Caco-2 (cell line): Measurements from ENCODE around the gene SCUBE1. TPM values are rescaled to one million over a fixed set of nuclear protein-coding genes. Genes with fewer than 3 reads are reported as not detected.

Experiments
- BruUV-seq: library from RNA; stranded (reverse); fragments of 400-500 nt; replicated peaks from 2 replicates; lab custom pipeline; 2021; lab: Mats Ljungman, UMichigan
- CTCF ChIA-PET: fragments of 300-600 bp; sonication (Branson Sonifier 250); formaldehyde crosslinking; loops from one replicate; lab custom pipeline; 2022; ENCODE audit warnings: antibody characterized with exemption; lab: Charles Lee
- POLR2A ChIA-PET: fragments of 300-600 bp; sonication (Branson Sonifier 250); formaldehyde crosslinking; loops from one replicate; lab custom pipeline; 2022; ENCODE audit warnings: antibody characterized with exemption; lab: Charles Lee
- DNase-seq, 2 experiments: peaks; one replicate each; pipeline versions ENCODE4 v3.0.0 to v3.0.0-alpha.2; 2020 to 2022
- H3K27me3 ChIP-seq: replicated peaks from 2 replicates; pipeline ENCODE4 v1.6.0; 2011; ENCODE audit warnings: low read length; ENCODE audit not compliant: control insufficient read depth, insufficient read depth
- H3K36me3 ChIP-seq: 2 replicates; pipeline ENCODE4 v1.5.1; 2011; ENCODE audit warnings: low read length; ENCODE audit not compliant: control insufficient read depth, insufficient read depth
- H3K4me1 ChIP-seq: fragments of 250-450 bp; sonication (Bioruptor Pico); 2 replicates; pipeline ENCODE4 v1.5.1; 2020; ENCODE audit warnings: mild to moderate bottlenecking
- H3K4me3 ChIP-seq: 2 replicates; pipeline ENCODE4 v1.5.1; 2011; ENCODE audit warnings: low read depth, mild to moderate bottlenecking, control low read depth, low read length
- H3K9me3 ChIP-seq: fragments of 250-450 bp; sonication (Bioruptor Pico); 2 replicates; pipeline ENCODE4 v1.5.1; 2020; ENCODE audit warnings: mild to moderate bottlenecking, moderate library complexity
- H3K27ac Mint-ChIP-seq: one replicate; pipeline ENCODE4 v1.8.0; 2022; ENCODE audit warnings: mixed read lengths; ENCODE audit not compliant: unreplicated experiment
- H3K27me3 Mint-ChIP-seq: one replicate; pipeline ENCODE4 v1.8.0; 2022; ENCODE audit warnings: mixed read lengths; ENCODE audit not compliant: insufficient read depth, unreplicated experiment
- H3K36me3 Mint-ChIP-seq: one replicate; pipeline ENCODE4 v1.8.0; 2022; ENCODE audit warnings: mild to moderate bottlenecking, mixed read lengths; ENCODE audit not compliant: insufficient read depth, unreplicated experiment
- H3K4me1 Mint-ChIP-seq: one replicate; pipeline ENCODE4 v1.8.0; 2022; ENCODE audit warnings: low read depth, mixed read lengths; ENCODE audit not compliant: unreplicated experiment
- H3K4me3 Mint-ChIP-seq: one replicate; pipeline ENCODE4 v1.8.0; 2022; ENCODE audit warnings: mild to moderate bottlenecking, moderate library complexity, mixed read lengths; ENCODE audit not compliant: unreplicated experiment
- H3K9me3 Mint-ChIP-seq: one replicate; pipeline ENCODE4 v1.8.0; 2022; ENCODE audit warnings: mixed read lengths; ENCODE audit not compliant: unreplicated experiment
- CTCF ChIP-seq, 2 experiments: fragments of 200-600 bp in 1 of 2; IDR thresholded peaks; 1 replicate in 1 of 2; 2 replicates in 1 of 2; pipeline versions ENCODE4 v1.5.1 to v1.8.0; 2011 to 2022; ENCODE audit warnings: antibody characterized with exemption in 1 of 2, control low read depth in 1 of 2, inconsistent platforms in 1 of 2, low read depth in 1 of 2, low read length in 1 of 2, mild to moderate bottlenecking in 1 of 2, moderate library complexity in 1 of 2; ENCODE audit not compliant: insufficient read depth in 1 of 2, severe bottlenecking in 1 of 2, unreplicated experiment in 1 of 2
- intact Hi-C: fragments of 100-400 bp; cut with micrococcal nuclease; formaldehyde crosslinking; loops from one replicate; pipeline ENCODE4 v1.10.0; 2022; ENCODE audit not compliant: unreplicated experiment
- total RNA-seq: library from RNA; stranded (reverse); gene quantifications from 2 replicates; pipeline ENCODE4 v1.2.3, GENCODE V29; 2022

SCUBE1 gene
- total RNA-seq, 1 experiment from 2014 or later = not detected

GRCh38 chr22:43242627-43243026 lies 100.5 kb downstream of the SCUBE1 start:
- DNase-seq = no peak
- Mint-ChIP-seq H3K36me3 (no peaks in the 10 kb centered on the region), H3K4me1 (no peaks in the 10 kb centered on the region), H3K27me3 (no peaks in the 10 kb centered on the region), H3K9me3 (no peaks in the 10 kb centered on the region), H3K27ac (no peak overlapping the region), H3K4me3 (no peak overlapping the region)
- intact Hi-C loops = no loop called here
- no TSS peak for BruUV-seq
- no peak for TF ChIP-seq CTCF (IDR thresholded peaks at IDR 0.05; ENCODE audit: insufficient read depth in 1 of 2, low read depth in 1 of 2, low read length in 1 of 2, severe bottlenecking in 1 of 2, unreplicated experiment in 1 of 2)
- Histone ChIP-seq H3K4me3 (no peak overlapping the region), H3K36me3 (no peaks in the 10 kb centered on the region), H3K9me3 (no peaks in the 10 kb centered on the region), H3K27me3 (no peaks in the 10 kb centered on the region), H3K4me1 (no peaks in the 10 kb centered on the region)
- POLR2A ChIA-PET = no interaction called here
- CTCF ChIA-PET = interaction anchor here (0.6 kb wide), 1 partner anchor 1855 kb away, joined by 10 read pairs; no protein-coding TSS in a partner anchor

- Histone ChIP-seq H3K27me3 (no peaks in the 10 kb centered on the region), H3K4me1 (no peaks in the 10 kb centered on the region), H3K4me3 (no peak overlapping the region), H3K9me3 (no peaks in the 10 kb centered on the region), H3K36me3 (no peaks in the 10 kb centered on the region)
- DNase-seq = no peak
- no TSS peak for BruUV-seq
- Mint-ChIP-seq H3K4me1 (no peaks in the 10 kb centered on the region), H3K27ac (no peak overlapping the region), H3K36me3 (no peaks in the 10 kb centered on the region), H3K27me3 (no peaks in the 10 kb centered on the region), H3K4me3 (no peak overlapping the region), H3K9me3 (no peaks in the 10 kb centered on the region)
- ChIA-PET POLR2A (no interaction called here), CTCF (no interaction called here)
- intact Hi-C loops = no loop called here
- TF ChIP-seq CTCF (IDR thresholded peaks at IDR 0.05; ENCODE audit: insufficient read depth in 1 of 2, low read depth in 1 of 2, low read length in 1 of 2, severe bottlenecking in 1 of 2, unreplicated experiment in 1 of 2) = no peak
These were observed 101.3 kb downstream of the SCUBE1 start for GRCh38 chr22:43241699-43242386.

- CTCF ChIA-PET = interaction anchor here (2.1 kb wide), 1 partner anchor 10 kb away, joined by 6 read pairs; no protein-coding TSS in a partner anchor
- TF ChIP-seq CTCF (IDR thresholded peaks at IDR 0.05; ENCODE audit: insufficient read depth in 1 of 2, low read depth in 1 of 2, low read length in 1 of 2, severe bottlenecking in 1 of 2, unreplicated experiment in 1 of 2) = no peak
- no peaks in the 10 kb centered on the region for H3K9me3 ChIP-seq
- no peaks in the 10 kb centered on the region for H3K27me3 ChIP-seq
- POLR2A ChIA-PET = no interaction called here
- no peak overlapping the region for H3K4me3 Mint-ChIP-seq
- intact Hi-C loops = no loop called here
- H3K36me3 Mint-ChIP-seq = no peaks in the 10 kb centered on the region
- H3K4me3 ChIP-seq = no peak overlapping the region
- H3K27me3 Mint-ChIP-seq = no peaks in the 10 kb centered on the region
- DNase-seq = no peak
- H3K4me1 Mint-ChIP-seq = no peaks in the 10 kb centered on the region
- H3K36me3 ChIP-seq = no peaks in the 10 kb centered on the region
- H3K4me1 ChIP-seq = no peaks in the 10 kb centered on the region
- BruUV-seq = no TSS peak
- no peaks in the 10 kb centered on the region for H3K9me3 Mint-ChIP-seq
- no peak overlapping the region for H3K27ac Mint-ChIP-seq
These were observed 102.0 kb downstream of the SCUBE1 start for GRCh38 chr22:43241138-43241597.
